Endothelial cell of umbilical vein (primary cell): ENCODE data around the gene SRD5A2. TPM values are rescaled to one million over a fixed set of nuclear protein-coding genes. Genes with fewer than 3 reads are reported as not detected.

Experiments
- BruUV-seq: library from RNA; stranded (reverse); fragments of 400-500 nt; replicated peaks from 2 replicates; lab custom pipeline; 2021; lab: Mats Ljungman, UMichigan
- CTCF ChIA-PET: fragments of 300-600, 350-600 bp; sonication (Branson Sonifier 250); formaldehyde crosslinking; loops from one replicate; lab custom pipeline; 2021; ENCODE audit warnings: antibody characterized with exemption, inconsistent platforms; lab: Charles Lee
- POLR2A ChIA-PET: fragments of 300-600, 350-600 bp; sonication (Branson Sonifier 250); formaldehyde crosslinking; loops from one replicate; lab custom pipeline; 2021; ENCODE audit warnings: antibody characterized with exemption, inconsistent platforms; lab: Charles Lee
- DNase-seq: peaks from one replicate; pipeline ENCODE4 v3.0.0-alpha.2; 2011; ENCODE audit warnings: low read depth, low spot score
- FAIRE-seq: peaks from 2 replicates; lab custom pipeline; 2011; peaks lifted over from hg19 to GRCh38; lab: Jason Lieb, UNC
- H2AFZ ChIP-seq: 2 replicates; pipeline ENCODE4 v1.6.0; 2012; ENCODE audit warnings: low read depth, low read length, control low read depth, inconsistent platforms
- H3K27ac ChIP-seq: 2 replicates; pipeline ENCODE4 v1.5.1; 2011; ENCODE audit warnings: low read depth, mild to moderate bottlenecking, control low read depth, low read length, moderate library complexity; ENCODE audit not compliant: insufficient read depth
- H3K27me3 ChIP-seq, 2 experiments: 2 replicates each; pipeline versions ENCODE4 v1.6.0 to v1.6.1; 2011; ENCODE audit warnings: low read length in 2 of 2, mixed read lengths in 1 of 2; ENCODE audit not compliant: control insufficient read depth in 2 of 2, insufficient read depth in 2 of 2
- H3K36me3 ChIP-seq, 2 experiments: 2 replicates in 1 of 2; 3 replicates in 1 of 2; pipeline ENCODE4 v1.5.1; 2011; ENCODE audit warnings: low read length in 2 of 2, mild to moderate bottlenecking in 1 of 2, moderate library complexity in 1 of 2; ENCODE audit not compliant: control insufficient read depth in 2 of 2, insufficient read depth in 2 of 2; ENCODE audit errors: extremely low read depth in 1 of 2
- H3K4me1 ChIP-seq: 3 replicates; pipeline ENCODE4 v1.5.1; 2011; ENCODE audit warnings: mild to moderate bottlenecking, low read length; ENCODE audit not compliant: control insufficient read depth, insufficient read depth; ENCODE audit errors: extremely low read depth
- H3K4me2 ChIP-seq: 2 replicates; pipeline ENCODE4 v1.6.1; 2011; ENCODE audit warnings: low read length, control low read depth, mixed read lengths; ENCODE audit not compliant: insufficient read depth
- H3K4me3 ChIP-seq, 3 experiments: fragments of 200-600 bp in 1 of 3; sonication (generic), shearing (Covaris generic) in 1 of 3; replicated peaks in 1 of 3; 2 replicates each; pipeline ENCODE4 v1.5.1; 2011 to 2016; ENCODE audit warnings: control low read depth in 3 of 3, low read length in 3 of 3, mild to moderate bottlenecking in 2 of 3, inconsistent platforms in 1 of 3, low read depth in 1 of 3, moderate library complexity in 1 of 3; ENCODE audit not compliant: insufficient read depth in 1 of 3
- H3K79me2 ChIP-seq: 2 replicates; pipeline ENCODE4 v1.6.0; 2012; ENCODE audit warnings: low read length, inconsistent platforms; ENCODE audit not compliant: control insufficient read depth, insufficient read depth
- H3K9ac ChIP-seq: replicated peaks from 2 replicates; pipeline ENCODE3; 2011; ENCODE audit warnings: low read length, control low read depth; ENCODE audit not compliant: insufficient read depth; ENCODE audit errors: extremely low read depth
- H3K9me1 ChIP-seq: replicated peaks from 3 replicates; pipeline ENCODE4 v1.6.0; 2011; ENCODE audit warnings: mild to moderate bottlenecking, low read length; ENCODE audit not compliant: control insufficient read depth, insufficient read depth; ENCODE audit errors: extremely low read depth
- H3K9me3 ChIP-seq: replicated peaks from 2 replicates; pipeline ENCODE4 v1.5.1; 2012; ENCODE audit warnings: low read length, inconsistent platforms; ENCODE audit not compliant: control insufficient read depth, insufficient read depth
- H4K20me1 ChIP-seq: replicated peaks from 2 replicates; pipeline ENCODE3; 2011; ENCODE audit warnings: mild to moderate bottlenecking, low read length; ENCODE audit not compliant: control insufficient read depth, insufficient read depth; ENCODE audit errors: extremely low read depth
- EZH2 ChIP-seq: IDR thresholded peaks from 2 replicates; pipeline ENCODE4 v1.6.1; 2012; ENCODE audit warnings: borderline replicate concordance, low read depth, mild to moderate bottlenecking, moderate library complexity, low read length, inconsistent platforms; ENCODE audit not compliant: severe bottlenecking
- FOS ChIP-seq: IDR thresholded peaks from 2 replicates; pipeline ENCODE4 v1.6.1; 2011; ENCODE audit warnings: mild to moderate bottlenecking, low read length, moderate library complexity, borderline replicate concordance; ENCODE audit not compliant: insufficient read depth
- GATA2 ChIP-seq: IDR thresholded peaks from 2 replicates; pipeline ENCODE4 v1.7.0; 2011; ENCODE audit warnings: low read depth, mild to moderate bottlenecking, moderate library complexity, mixed read lengths, low read length; ENCODE audit not compliant: insufficient read length, insufficient read depth
- JUN ChIP-seq: IDR thresholded peaks from 2 replicates; pipeline ENCODE4 v1.6.1; 2011; ENCODE audit warnings: borderline replicate concordance, low read depth; ENCODE audit not compliant: insufficient read length, insufficient read depth
- MYC ChIP-seq: IDR thresholded peaks from one replicate; pipeline ENCODE4 v1.6.1; 2011; ENCODE audit warnings: mild to moderate bottlenecking, low read depth, low read length
- POLR2A ChIP-seq: IDR thresholded peaks from 2 replicates; pipeline ENCODE4 v1.6.1; 2012; ENCODE audit warnings: low read depth, mild to moderate bottlenecking, control low read depth, low read length
- POLR2AphosphoS5 ChIP-seq: IDR thresholded peaks from 2 replicates; pipeline ENCODE4 v1.6.1; 2012; ENCODE audit warnings: low read depth, mild to moderate bottlenecking, control low read depth, low read length, moderate library complexity; ENCODE audit not compliant: insufficient read depth
- dilution Hi-C: fragments of 300-500 bp; cut with MboI; formaldehyde crosslinking; loops from one replicate; pipeline ENCODE4 v1.15.0; 2019; ENCODE audit warnings: low sequenced_read_pairs; ENCODE audit not compliant: extremely low pct_ligation_motif_present
- intact Hi-C: fragments of 100-400 bp; cut with micrococcal nuclease; formaldehyde crosslinking; loops from one replicate; pipeline ENCODE4 v1.10.0; 2022
- polyA plus RNA-seq, 4 experiments: library from polyadenylated mRNA; depleted of rRNA in 3 of 4; stranded (reverse) in 3 of 4; unstranded in 1 of 4; fragments of >200 nt; gene quantifications; 2 replicates each; pipeline versions ENCODE4 v1.2.1 to v1.2.3, GENCODE V29; 2011 to 2012; ENCODE audit warnings: missing spikeins in 1 of 4
- total RNA-seq: library from RNA; stranded (reverse); gene quantifications from 2 replicates; pipeline ENCODE4 v1.2.3, GENCODE V29; 2021
- TF ChIP-seq, protein P1 (sequence below), 2 donors: IDR thresholded peaks; 1 replicate in 1 of 2; 2 replicates in 1 of 2; pipeline ENCODE4 v1.5.1; 2011; ENCODE audit warnings: low read length in 2 of 2, mild to moderate bottlenecking in 2 of 2, moderate library complexity in 2 of 2, control low read depth in 1 of 2, inconsistent platforms in 1 of 2, low read depth in 1 of 2; ENCODE audit not compliant: insufficient read depth in 1 of 2; ENCODE audit errors: extremely low read depth in 1 of 2
- TF ChIP-seq, protein P2 (sequence below): IDR thresholded peaks from 2 replicates; pipeline ENCODE4 v1.6.1; 2011; ENCODE audit not compliant: insufficient read depth, insufficient read length

Gene SRD5A2
- total and polyA plus RNA-seq, 2 donors (not counting 3 experiments of a cell fraction or from before 2014, with no cell fraction given), result not detected

DNA sequence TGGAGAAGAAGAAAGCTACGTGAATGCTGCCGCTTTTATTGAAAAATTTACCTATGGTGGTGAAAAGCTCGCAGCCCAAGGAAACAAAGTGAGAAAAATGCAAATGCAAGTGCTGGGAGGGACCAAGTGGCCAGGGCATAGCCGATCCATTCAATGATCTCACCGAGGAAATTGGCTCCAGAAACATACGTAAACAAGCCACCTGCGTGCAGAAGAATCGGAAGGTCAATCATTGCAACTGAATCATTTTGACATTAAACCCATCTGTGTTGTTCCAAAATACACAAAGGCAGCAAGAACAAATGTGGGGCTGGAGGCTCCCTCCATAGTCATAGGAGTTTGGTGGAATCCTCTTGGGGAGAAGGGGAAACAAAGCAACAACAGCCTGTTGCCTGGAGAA, 51.5 kb downstream of the SRD5A2 start:
- Histone ChIP-seq H3K4me2 (no peak overlapping the region), H3K27ac (no peak overlapping the region), H2AFZ (no peak overlapping the region), H3K4me1 (no peaks in the 10 kb centered on the region), H3K36me3 (no peaks in the 10 kb centered on the region), H3K79me2 (no peaks in the 10 kb centered on the region), H3K9me3 (no peaks in the 10 kb centered on the region), H4K20me1 (no peaks in the 10 kb centered on the region), H3K4me3 (no peak overlapping the region), H3K9me1 (no peaks in the 10 kb centered on the region), H3K9ac (no peak overlapping the region), H3K27me3 (no peaks in the 10 kb centered on the region)
- TF ChIP-seq FOS (no peak), GATA2 (no peak), MYC (no peak), EZH2 (no peak), POLR2AphosphoS5 (no peak), POLR2A (no peak), JUN (no peak)
- TF ChIP-seq, protein P1, sequence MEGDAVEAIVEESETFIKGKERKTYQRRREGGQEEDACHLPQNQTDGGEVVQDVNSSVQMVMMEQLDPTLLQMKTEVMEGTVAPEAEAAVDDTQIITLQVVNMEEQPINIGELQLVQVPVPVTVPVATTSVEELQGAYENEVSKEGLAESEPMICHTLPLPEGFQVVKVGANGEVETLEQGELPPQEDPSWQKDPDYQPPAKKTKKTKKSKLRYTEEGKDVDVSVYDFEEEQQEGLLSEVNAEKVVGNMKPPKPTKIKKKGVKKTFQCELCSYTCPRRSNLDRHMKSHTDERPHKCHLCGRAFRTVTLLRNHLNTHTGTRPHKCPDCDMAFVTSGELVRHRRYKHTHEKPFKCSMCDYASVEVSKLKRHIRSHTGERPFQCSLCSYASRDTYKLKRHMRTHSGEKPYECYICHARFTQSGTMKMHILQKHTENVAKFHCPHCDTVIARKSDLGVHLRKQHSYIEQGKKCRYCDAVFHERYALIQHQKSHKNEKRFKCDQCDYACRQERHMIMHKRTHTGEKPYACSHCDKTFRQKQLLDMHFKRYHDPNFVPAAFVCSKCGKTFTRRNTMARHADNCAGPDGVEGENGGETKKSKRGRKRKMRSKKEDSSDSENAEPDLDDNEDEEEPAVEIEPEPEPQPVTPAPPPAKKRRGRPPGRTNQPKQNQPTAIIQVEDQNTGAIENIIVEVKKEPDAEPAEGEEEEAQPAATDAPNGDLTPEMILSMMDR (IDR thresholded peaks at IDR 0.05; ENCODE audit: extremely low read depth in 1 of 2, insufficient read depth in 1 of 2, low read depth in 1 of 2, low read length in 2 of 2), result no peak
- TF ChIP-seq, protein P2, sequence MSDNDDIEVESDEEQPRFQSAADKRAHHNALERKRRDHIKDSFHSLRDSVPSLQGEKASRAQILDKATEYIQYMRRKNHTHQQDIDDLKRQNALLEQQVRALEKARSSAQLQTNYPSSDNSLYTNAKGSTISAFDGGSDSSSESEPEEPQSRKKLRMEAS, result no peak
- dilution Hi-C loops, result no loop called here
- DNase-seq, result no peak
- FAIRE-seq, result no peak
- ChIA-PET POLR2A (no interaction called here), CTCF (no interaction called here)
- intact Hi-C loops, result no loop called here
- BruUV-seq, result no TSS peak
